ENCODE measurements around the gene EXOSC2. TPM values are rescaled to one million over a fixed set of nuclear protein-coding genes. Genes with fewer than 3 reads are reported as not detected.

The EXOSC2 gene
- total RNA-seq, 4 donors from 2014 or later, result 9.3 to 21.7 (median 12.0) TPM

- Histone ChIP-seq H3K36me3 (no peaks in the 10 kb centered on the region), H3K4me3 (no peak overlapping the region), H3K9me3 (no peaks in the 10 kb centered on the region), H3K27me3 (no peaks in the 10 kb centered on the region), H3K27ac (no peak overlapping the region), H3K4me1 (peaks cover 12 to 14% of the 10 kb centered on the region in 2 donors)
- in situ Hi-C loops (cut with MboI; ENCODE audit: low sequenced_read_pairs in 4 of 4) (no loop called here), intact Hi-C loops (cut with DNase I; ENCODE audit: low total_unique reads) (no loop called here)
- DNase-seq (no peak), ATAC-seq (no peak)
- TF ChIP-seq POLR2A (IDR thresholded peaks at IDR 0.05) (no peak), CTCF (IDR thresholded peaks at IDR 0.05 in 4 of 5, conservative IDR thresholded peaks at IDR 0.05 in 1 of 5) (no peak)
Measured at GRCh38 chr9:130731355-130731754, 37.8 kb downstream of the EXOSC2 start.

- H3K27ac ChIP-seq, result no peak overlapping the region
- in situ Hi-C loops (cut with MboI; ENCODE audit: low sequenced_read_pairs in 4 of 4), result no loop called here
Measured at GRCh38 chr9:130732136-130732535, 38.6 kb downstream of the EXOSC2 start.

DNA sequence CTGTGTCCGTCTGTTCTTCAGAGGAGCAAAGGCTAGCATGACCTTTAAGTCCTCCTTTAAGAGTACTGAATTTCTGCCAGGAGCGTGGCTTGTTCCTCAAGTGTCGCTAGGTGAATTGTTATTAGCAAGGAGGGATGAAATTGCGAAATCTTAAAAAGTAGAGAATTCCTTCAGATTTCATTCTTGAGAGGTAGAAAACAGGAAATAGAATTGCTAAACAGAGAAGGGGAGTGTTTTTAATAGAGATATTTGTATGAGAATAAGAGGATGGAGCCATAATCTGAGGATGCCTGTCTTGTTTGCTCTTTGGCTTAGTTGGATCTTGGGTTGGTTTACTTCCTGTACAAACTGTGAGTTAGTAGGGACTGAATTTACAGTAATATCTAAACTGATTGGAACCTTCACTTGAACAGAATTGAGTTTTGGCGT is 39.2 kb downstream of the EXOSC2 start:
- no peak overlapping the region for H3K4me3 ChIP-seq
- no peaks in the 10 kb centered on the region for H3K27me3 ChIP-seq
- DNase-seq, result no peak
- no peak for TF ChIP-seq POLR2A (IDR thresholded peaks at IDR 0.05)
- TF ChIP-seq CTCF (IDR thresholded peaks at IDR 0.05 in 4 of 5, conservative IDR thresholded peaks at IDR 0.05 in 1 of 5), result no peak
- peaks cover 12 to 14% of the 10 kb centered on the region in 2 donors for H3K4me1 ChIP-seq
- intact Hi-C loops (cut with DNase I; ENCODE audit: low total_unique reads), result no loop called here
- H3K36me3 ChIP-seq, result no peaks in the 10 kb centered on the region
- ATAC-seq, result no peak
- no peak overlapping the region for H3K27ac ChIP-seq
- in situ Hi-C loops (cut with MboI; ENCODE audit: low sequenced_read_pairs in 4 of 4), result no loop called here
- H3K9me3 ChIP-seq, result no peaks in the 10 kb centered on the region

More at GRCh38 chr9:130732136-130732535, 38.6 kb downstream of the EXOSC2 start:
- TF ChIP-seq CTCF (IDR thresholded peaks at IDR 0.05 in 4 of 5, conservative IDR thresholded peaks at IDR 0.05 in 1 of 5) (no peak), POLR2A (IDR thresholded peaks at IDR 0.05) (no peak)
- no peak for ATAC-seq
- intact Hi-C loops (cut with DNase I; ENCODE audit: low total_unique reads), result no loop called here
- Histone ChIP-seq H3K4me3 (no peak overlapping the region), H3K9me3 (no peaks in the 10 kb centered on the region), H3K27me3 (no peaks in the 10 kb centered on the region), H3K36me3 (no peaks in the 10 kb centered on the region), H3K4me1 (peaks cover 12 to 14% of the 10 kb centered on the region in 2 donors)
- no peak for DNase-seq

DNA sequence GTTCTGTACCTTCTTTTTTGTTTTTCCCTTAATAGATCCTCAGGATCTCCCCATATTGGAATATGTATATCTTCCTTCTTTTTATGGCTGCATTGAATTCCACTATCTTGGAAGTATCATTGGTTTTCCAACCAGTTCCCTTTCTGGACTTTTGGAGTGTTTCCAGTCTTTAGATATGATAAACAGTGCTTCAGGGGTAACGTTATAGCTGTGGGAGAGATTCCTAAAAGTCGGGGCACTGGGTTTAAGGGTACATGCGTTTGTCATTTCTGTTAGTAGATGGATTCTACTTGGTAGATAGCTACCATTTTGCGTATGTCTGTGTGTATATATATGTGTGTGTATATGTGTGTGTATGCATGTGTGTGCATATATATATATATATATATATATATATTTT is 42.0 kb downstream of the EXOSC2 start:
- DNase-seq, result no peak
- H3K4me1 ChIP-seq, result peaks cover 12 to 14% of the 10 kb centered on the region in 2 donors
- intact Hi-C loops (cut with DNase I; ENCODE audit: low total_unique reads), result no loop called here
- no peak overlapping the region for H3K4me3 ChIP-seq
- TF ChIP-seq CTCF (IDR thresholded peaks at IDR 0.05 in 4 of 5, conservative IDR thresholded peaks at IDR 0.05 in 1 of 5), result no peak
- TF ChIP-seq POLR2A (IDR thresholded peaks at IDR 0.05), result no peak
- no peak for ATAC-seq
- H3K27me3 ChIP-seq, result no peaks in the 10 kb centered on the region
- H3K27ac ChIP-seq, result no peak overlapping the region
- in situ Hi-C loops (cut with MboI; ENCODE audit: low sequenced_read_pairs in 4 of 4), result no loop called here
- H3K36me3 ChIP-seq, result no peaks in the 10 kb centered on the region
- no peaks in the 10 kb centered on the region for H3K9me3 ChIP-seq

GRCh38 chr9:130736834-130737233 is 43.3 kb downstream of the EXOSC2 start:
- intact Hi-C loops (cut with DNase I; ENCODE audit: low total_unique reads), result no loop called here
- in situ Hi-C loops (cut with MboI; ENCODE audit: low sequenced_read_pairs in 4 of 4), result no loop called here
- ATAC-seq (no peak), DNase-seq (no peak)
- TF ChIP-seq CTCF (IDR thresholded peaks at IDR 0.05 in 4 of 5, conservative IDR thresholded peaks at IDR 0.05 in 1 of 5), result no peak
- TF ChIP-seq POLR2A (IDR thresholded peaks at IDR 0.05), result no peak
- H3K4me1 ChIP-seq, result peaks cover 12 to 14% of the 10 kb centered on the region in 2 donors
- no peaks in the 10 kb centered on the region for H3K9me3 ChIP-seq
- H3K27ac ChIP-seq, result no peak overlapping the region
- H3K36me3 ChIP-seq, result no peaks in the 10 kb centered on the region
- H3K27me3 ChIP-seq, result no peaks in the 10 kb centered on the region
- H3K4me3 ChIP-seq, result no peak overlapping the region

All from gastrocnemius medialis (tissue), 4 donors.